IMR-90 (cell line): ENCODE results near the gene PDE6H. TPM values are rescaled to one million over a fixed set of nuclear protein-coding genes. Genes with fewer than 3 reads are reported as not detected.

Experiments
- ATAC-seq: fragments of 200-7000 bp; cut with Tn5 transposase; 2 replicates; pipeline ENCODE4 v1.9.1; 2020; ENCODE audit warnings: low read depth, mild to moderate bottlenecking, moderate library complexity
- BruUV-seq: library from RNA; stranded (reverse); fragments of 400-500 nt; replicated peaks from 2 replicates; lab custom pipeline; 2021; lab: Mats Ljungman, UMichigan
- CTCF ChIA-PET: fragments of 300-600 bp; formaldehyde crosslinking; extraction: SDS; loops from one replicate; lab custom pipeline; 2021; ENCODE audit warnings: antibody characterized with exemption; lab: Yijun Ruan, JAX
- POLR2A ChIA-PET: fragments of 300-600 bp; sonication (Branson Sonifier 250); formaldehyde crosslinking; loops from one replicate; lab custom pipeline; 2022; ENCODE audit warnings: antibody characterized with exemption; ENCODE audit not compliant: unreplicated experiment; lab: Charles Lee
- DNase-seq: peaks from one replicate; pipeline ENCODE4 v3.0.0; 2013
- H2AFZ ChIP-seq: replicated peaks from 2 replicates; pipeline ENCODE3; 2013; ENCODE audit warnings: low read length, mild to moderate bottlenecking; ENCODE audit not compliant: poor library complexity
- H2AK5ac ChIP-seq: 2 replicates; pipeline ENCODE4 v1.6.1; 2013; ENCODE audit warnings: low read depth, low read length, inconsistent platforms
- H2AK9ac ChIP-seq: replicated peaks from 2 replicates; pipeline ENCODE3; 2013; ENCODE audit warnings: mild to moderate bottlenecking, low read depth, low read length, moderate library complexity; ENCODE audit not compliant: poor library complexity
- H2BK120ac ChIP-seq: 2 replicates; pipeline ENCODE4 v1.6.1; 2013; ENCODE audit warnings: low read depth, low read length, inconsistent platforms
- H2BK15ac ChIP-seq: 3 replicates; pipeline ENCODE4 v1.6.1; 2013; ENCODE audit warnings: low read depth, low read length, inconsistent platforms
- H2BK20ac ChIP-seq: 2 replicates; pipeline ENCODE4 v1.6.1; 2013; ENCODE audit warnings: low read depth, mild to moderate bottlenecking, inconsistent platforms, low read length, moderate library complexity
- H2BK5ac ChIP-seq: 2 replicates; pipeline ENCODE4 v1.6.1; 2013; ENCODE audit warnings: mild to moderate bottlenecking, low read depth, low read length, inconsistent platforms; ENCODE audit not compliant: poor library complexity, severe bottlenecking
- H3K14ac ChIP-seq: replicated peaks from 2 replicates; pipeline ENCODE4 v1.6.1; 2013; ENCODE audit warnings: low read depth, low read length, inconsistent platforms
- H3K18ac ChIP-seq: 2 replicates; pipeline ENCODE4 v1.6.1; 2013; ENCODE audit warnings: low read depth, low read length, control low read depth
- H3K23ac ChIP-seq: 2 replicates; pipeline ENCODE4 v1.6.1; 2013; ENCODE audit warnings: low read depth, low read length, inconsistent platforms
- H3K27ac ChIP-seq: 2 replicates; pipeline ENCODE4 v1.5.1; 2013; ENCODE audit warnings: mild to moderate bottlenecking, control low read depth, low read length; ENCODE audit not compliant: insufficient read depth
- H3K27me3 ChIP-seq: 2 replicates; pipeline ENCODE4 v1.6.1; 2013; ENCODE audit warnings: low read length; ENCODE audit not compliant: control insufficient read depth, insufficient read depth
- H3K36me3 ChIP-seq: 2 replicates; pipeline ENCODE4 v1.6.1; 2013; ENCODE audit warnings: low read length, mixed read lengths; ENCODE audit not compliant: control insufficient read depth, insufficient read depth
- H3K4ac ChIP-seq: 2 replicates; pipeline ENCODE4 v1.6.1; 2013; ENCODE audit warnings: low read depth, low read length, inconsistent platforms
- H3K4me1 ChIP-seq: 2 replicates; pipeline ENCODE4 v1.6.1; 2013; ENCODE audit warnings: low read length, mixed read lengths; ENCODE audit not compliant: control insufficient read depth, insufficient read depth
- H3K4me2 ChIP-seq: 2 replicates; pipeline ENCODE4 v1.6.1; 2013; ENCODE audit warnings: low read depth, mild to moderate bottlenecking, control low read depth, low read length, moderate library complexity
- H3K4me3 ChIP-seq: 2 replicates; pipeline ENCODE4 v1.5.1; 2013; ENCODE audit warnings: low read depth, mild to moderate bottlenecking, control low read depth, low read length, moderate library complexity; ENCODE audit not compliant: insufficient read depth
- H3K56ac ChIP-seq: 2 replicates; pipeline ENCODE4 v1.6.1; 2013; ENCODE audit warnings: low read length, inconsistent platforms; ENCODE audit not compliant: insufficient read depth; ENCODE audit errors: extremely low read depth
- H3K79me1 ChIP-seq, 2 experiments: 2 replicates each; pipeline ENCODE4 v1.6.1; 2013; ENCODE audit warnings: low read length in 2 of 2, inconsistent platforms in 1 of 2, low read depth in 1 of 2
- H3K9ac ChIP-seq: 2 replicates; pipeline ENCODE4 v1.6.1; 2013; ENCODE audit warnings: low read depth, low read length, control low read depth
- H3K9me1 ChIP-seq: 2 replicates; pipeline ENCODE4 v1.6.1; 2013; ENCODE audit warnings: low read length, inconsistent platforms; ENCODE audit not compliant: insufficient read depth
- H3K9me3 ChIP-seq: 2 replicates; pipeline ENCODE4 v1.6.1; 2013; ENCODE audit warnings: low read length; ENCODE audit not compliant: control insufficient read depth, insufficient read depth
- H4K20me1 ChIP-seq: 2 replicates; pipeline ENCODE4 v1.6.1; 2013; ENCODE audit warnings: low read length, inconsistent platforms; ENCODE audit not compliant: insufficient read depth
- H4K5ac ChIP-seq: 2 replicates; pipeline ENCODE4 v1.6.1; 2013; ENCODE audit warnings: mild to moderate bottlenecking, low read depth, low read length, control low read depth
- H4K8ac ChIP-seq, 2 experiments: 2 replicates each; pipeline ENCODE4 v1.6.1; 2013; ENCODE audit warnings: low read depth in 2 of 2, low read length in 2 of 2, control low read depth in 1 of 2, inconsistent platforms in 1 of 2
- H4K91ac ChIP-seq: 2 replicates; pipeline ENCODE4 v1.6.1; 2013; ENCODE audit warnings: low read depth, low read length, inconsistent platforms; ENCODE audit not compliant: insufficient read depth
- BHLHE40 ChIP-seq: fragments of 150-350 bp; IDR thresholded peaks from 2 replicates; pipeline ENCODE4 v1.6.1; 2016; ENCODE audit warnings: mild to moderate bottlenecking, low read depth, low read length
- CEBPB ChIP-seq: IDR thresholded peaks from 2 replicates; pipeline ENCODE4 v1.6.1; 2012; ENCODE audit warnings: low read depth, low read length, improper control_type of control experiment
- CHD1 ChIP-seq: IDR thresholded peaks from 2 replicates; pipeline ENCODE4 v1.6.1; 2012; ENCODE audit warnings: low read depth, low read length, improper control_type of control experiment
- FOS ChIP-seq: fragments of 150-350 bp; IDR thresholded peaks from 2 replicates; pipeline ENCODE4 v1.6.1; 2016; ENCODE audit warnings: low read depth, low read length
- MAFK ChIP-seq: IDR thresholded peaks from 2 replicates; pipeline ENCODE4 v1.6.1; 2012; ENCODE audit warnings: low read depth, low read length, improper control_type of control experiment
- MAZ ChIP-seq: IDR thresholded peaks from 2 replicates; pipeline ENCODE4 v1.6.1; 2012; ENCODE audit warnings: low read depth, mild to moderate bottlenecking, low read length, improper control_type of control experiment, moderate library complexity, borderline replicate concordance
- POLR2A ChIP-seq: IDR thresholded peaks from 2 replicates; pipeline ENCODE4 v1.6.1; 2012; ENCODE audit warnings: mild to moderate bottlenecking, low read depth, low read length
- RAD21 ChIP-seq: IDR thresholded peaks from 2 replicates; pipeline ENCODE4 v1.6.1; 2012; ENCODE audit warnings: low read length, improper control_type of control experiment
- RCOR1 ChIP-seq: IDR thresholded peaks from 2 replicates; pipeline ENCODE4 v1.6.1; 2012; ENCODE audit warnings: mild to moderate bottlenecking, low read length, improper control_type of control experiment; ENCODE audit not compliant: insufficient replicate concordance
- RFX5 ChIP-seq: IDR thresholded peaks from 2 replicates; pipeline ENCODE4 v1.8.0; 2012; ENCODE audit warnings: low read depth, mild to moderate bottlenecking, low read length, moderate library complexity
- SMC3 ChIP-seq: fragments of 150-350 bp; IDR thresholded peaks from 2 replicates; pipeline ENCODE4 v1.6.1; 2016; ENCODE audit warnings: low read depth, mild to moderate bottlenecking, antibody characterized with exemption, low read length, moderate library complexity
- WGBS, 2 experiments: methylation state at CpG; one replicate each; pipeline versions ENCODE4 v1.1.5 to v1.1.7; 2013; ENCODE audit warnings: missing lambda C conversion rate in 2 of 2; ENCODE audit not compliant: insufficient read length in 1 of 2; ENCODE audit errors: extremely low coverage in 2 of 2; 5-methylcytosine and 5-hydroxymethylcytosine counted together
- dilution Hi-C: fragments of 300-500 bp; cut with HindIII; formaldehyde crosslinking; loops from one replicate; pipeline ENCODE4 v1.14.3; 2018; ENCODE audit warnings: low sequenced_read_pairs; ENCODE audit not compliant: unreplicated experiment
- in situ Hi-C: fragments of 300-500 bp; cut with MboI; formaldehyde crosslinking; loops from 3 replicates; pipeline ENCODE4 v1.14.3; 2019; ENCODE audit warnings: low sequenced_read_pairs, inconsistent platforms, mixed read lengths
- intact Hi-C: fragments of 100-400 bp; cut with micrococcal nuclease; formaldehyde crosslinking; loops from 2 replicates; pipeline ENCODE4 v1.10.0; 2022
- polyA plus RNA-seq, 3 experiments: library from polyadenylated mRNA; depleted of rRNA; stranded (reverse); fragments of >200 nt; gene quantifications; 2 replicates each; pipeline ENCODE4 v1.2.3, GENCODE V29; 2012; ENCODE audit warnings: low replicate concordance in 1 of 3
- total RNA-seq: library from RNA; depleted of rRNA; stranded (reverse); fragments of >200 nt; gene quantifications from 2 replicates; pipeline ENCODE4 v1.2.3, GENCODE V29; 2012
- TF ChIP-seq, protein P1 (sequence below): fragments of 150-350 bp; IDR thresholded peaks from 2 replicates; pipeline ENCODE4 v1.6.1; 2017; ENCODE audit warnings: mild to moderate bottlenecking, antibody characterized with exemption, low read length, low read depth
- TF ChIP-seq, protein P2 (sequence below): fragments of 150-350 bp; IDR thresholded peaks from 2 replicates; pipeline ENCODE4 v1.6.1; 2016; ENCODE audit warnings: low read depth, mild to moderate bottlenecking, low read length, moderate library complexity, borderline replicate concordance
- TF ChIP-seq, protein P3 (sequence below): conservative IDR thresholded peaks from 2 replicates; pipeline ENCODE4 v1.5.1; 2012; ENCODE audit warnings: mild to moderate bottlenecking, low read depth, low read length, improper control_type of control experiment

The PDE6H gene
- total and polyA plus RNA-seq, 2 of the 4 experiments (the other 2 are of a cell fraction) = not detected

DNA sequence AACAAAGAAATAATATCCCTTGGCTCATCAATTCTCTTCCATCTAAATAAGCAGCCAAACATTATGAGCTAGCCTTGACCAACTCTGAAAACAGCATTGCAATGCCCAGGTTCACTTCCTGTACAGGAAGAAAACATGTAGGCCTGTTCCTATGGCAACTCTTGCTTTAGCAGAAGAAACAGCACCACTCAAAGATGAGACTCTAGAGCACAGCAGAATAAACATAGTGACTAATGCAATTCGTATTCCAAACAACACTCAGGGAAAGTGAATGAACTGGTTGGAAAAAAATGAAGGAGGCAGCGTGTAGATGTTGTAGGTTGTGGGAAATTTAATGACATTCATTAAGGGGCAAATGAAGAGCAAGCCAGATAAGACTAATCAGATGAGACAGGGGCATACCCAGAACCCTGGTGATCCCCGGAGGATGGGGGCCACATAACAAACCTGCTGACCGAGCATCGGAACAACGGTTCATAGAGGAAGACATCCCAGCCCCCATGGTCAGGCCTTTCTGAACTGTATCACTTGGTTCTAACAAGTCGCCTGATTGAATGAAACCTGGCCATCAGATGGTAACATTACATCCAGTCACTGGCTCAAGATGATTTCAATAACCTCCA is 20.4 kb upstream of the PDE6H start:
- no peak overlapping the region for H2AK9ac ChIP-seq
- H3K79me1 ChIP-seq = peaks cover 0 to 3% of the 10 kb centered on the region in 2 experiments; a peak in 1 of 4 replicates
- H4K8ac ChIP-seq = peak overlapping the region; percentile 5 to 83; a peak in 3 of 4 replicates
- intact Hi-C loops = no loop called here
- H3K9me1 ChIP-seq = peaks cover 11% of the 10 kb centered on the region
- H3K27me3 ChIP-seq = no peaks in the 10 kb centered on the region
- ChIA-PET POLR2A (interaction anchor here (0.6 to 0.7 kb wide), 2 partner anchors 29 to 665 kb away, joined by 3 to 6 read pairs; no protein-coding TSS in a partner anchor), CTCF (interaction anchor here (0.6 to 0.7 kb wide), 2 partner anchors 74 to 311 kb away, joined by 3 to 6 read pairs; no protein-coding TSS in a partner anchor)
- H2AK5ac ChIP-seq = peak overlapping the region; percentile 29
- peak overlapping the region; percentile 90 for H3K27ac ChIP-seq
- in situ Hi-C loops = no loop called here
- H3K4me2 ChIP-seq = peak overlapping the region; percentile 77
- peak overlapping the region; percentile 83 for H3K4ac ChIP-seq
- H3K18ac ChIP-seq = peak overlapping the region; percentile 85
- H3K4me3 ChIP-seq = no peak overlapping the region
- peaks cover 23% of the 10 kb centered on the region for H3K4me1 ChIP-seq
- H4K20me1 ChIP-seq = no peaks in the 10 kb centered on the region
- H3K9me3 ChIP-seq = no peaks in the 10 kb centered on the region
- peak overlapping the region; percentile 65 for H3K23ac ChIP-seq
- H4K91ac ChIP-seq = peak overlapping the region; percentile 73
- peak overlapping the region; percentile 97 for H2BK20ac ChIP-seq
- no peak overlapping the region for H3K9ac ChIP-seq
- ATAC-seq (peak; percentile 89), DNase-seq (peak; percentile 98)
- H3K14ac ChIP-seq = peak overlapping the region; percentile 76
- H3K36me3 ChIP-seq = no peaks in the 10 kb centered on the region
- dilution Hi-C loops = no loop called here
- peak overlapping the region; percentile 95 for H2BK120ac ChIP-seq
- peak overlapping the region; percentile 87 for H2BK5ac ChIP-seq
- no TSS peak for BruUV-seq
- H3K56ac ChIP-seq = 0 out of 2 replicates have a peak overlapping the region, but pooled peaks have one; percentile 5
- peak overlapping the region; percentile 81 for H2AFZ ChIP-seq
- WGBS, 2 experiments = no CpG with 5 or more reads among the region's 7 CpGs
- H4K5ac ChIP-seq = peak overlapping the region; percentile 77
- peak overlapping the region; percentile 81; the same call in 2 of the 3 replicates for H2BK15ac ChIP-seq
- no peak for TF ChIP-seq POLR2A
- 0 out of 2 replicates have a peak, but pooled peaks have one; percentile 3 for TF ChIP-seq BHLHE40
- TF ChIP-seq, protein P1, sequence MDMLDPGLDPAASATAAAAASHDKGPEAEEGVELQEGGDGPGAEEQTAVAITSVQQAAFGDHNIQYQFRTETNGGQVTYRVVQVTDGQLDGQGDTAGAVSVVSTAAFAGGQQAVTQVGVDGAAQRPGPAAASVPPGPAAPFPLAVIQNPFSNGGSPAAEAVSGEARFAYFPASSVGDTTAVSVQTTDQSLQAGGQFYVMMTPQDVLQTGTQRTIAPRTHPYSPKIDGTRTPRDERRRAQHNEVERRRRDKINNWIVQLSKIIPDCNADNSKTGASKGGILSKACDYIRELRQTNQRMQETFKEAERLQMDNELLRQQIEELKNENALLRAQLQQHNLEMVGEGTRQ = 0 out of 2 replicates have a peak, but pooled peaks have one; percentile 10
- peak; percentile 78 for TF ChIP-seq MAFK
- peak; percentile 22; the same call in 1 of the 2 replicates for TF ChIP-seq RAD21
- no peak for TF ChIP-seq RCOR1
- TF ChIP-seq FOS = peak; percentile 95
- TF ChIP-seq MAZ = no peak
- TF ChIP-seq SMC3 = no peak
- TF ChIP-seq, protein P2, sequence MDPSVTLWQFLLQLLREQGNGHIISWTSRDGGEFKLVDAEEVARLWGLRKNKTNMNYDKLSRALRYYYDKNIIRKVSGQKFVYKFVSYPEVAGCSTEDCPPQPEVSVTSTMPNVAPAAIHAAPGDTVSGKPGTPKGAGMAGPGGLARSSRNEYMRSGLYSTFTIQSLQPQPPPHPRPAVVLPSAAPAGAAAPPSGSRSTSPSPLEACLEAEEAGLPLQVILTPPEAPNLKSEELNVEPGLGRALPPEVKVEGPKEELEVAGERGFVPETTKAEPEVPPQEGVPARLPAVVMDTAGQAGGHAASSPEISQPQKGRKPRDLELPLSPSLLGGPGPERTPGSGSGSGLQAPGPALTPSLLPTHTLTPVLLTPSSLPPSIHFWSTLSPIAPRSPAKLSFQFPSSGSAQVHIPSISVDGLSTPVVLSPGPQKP = no peak
- TF ChIP-seq CHD1 = no peak
- TF ChIP-seq, protein P3, sequence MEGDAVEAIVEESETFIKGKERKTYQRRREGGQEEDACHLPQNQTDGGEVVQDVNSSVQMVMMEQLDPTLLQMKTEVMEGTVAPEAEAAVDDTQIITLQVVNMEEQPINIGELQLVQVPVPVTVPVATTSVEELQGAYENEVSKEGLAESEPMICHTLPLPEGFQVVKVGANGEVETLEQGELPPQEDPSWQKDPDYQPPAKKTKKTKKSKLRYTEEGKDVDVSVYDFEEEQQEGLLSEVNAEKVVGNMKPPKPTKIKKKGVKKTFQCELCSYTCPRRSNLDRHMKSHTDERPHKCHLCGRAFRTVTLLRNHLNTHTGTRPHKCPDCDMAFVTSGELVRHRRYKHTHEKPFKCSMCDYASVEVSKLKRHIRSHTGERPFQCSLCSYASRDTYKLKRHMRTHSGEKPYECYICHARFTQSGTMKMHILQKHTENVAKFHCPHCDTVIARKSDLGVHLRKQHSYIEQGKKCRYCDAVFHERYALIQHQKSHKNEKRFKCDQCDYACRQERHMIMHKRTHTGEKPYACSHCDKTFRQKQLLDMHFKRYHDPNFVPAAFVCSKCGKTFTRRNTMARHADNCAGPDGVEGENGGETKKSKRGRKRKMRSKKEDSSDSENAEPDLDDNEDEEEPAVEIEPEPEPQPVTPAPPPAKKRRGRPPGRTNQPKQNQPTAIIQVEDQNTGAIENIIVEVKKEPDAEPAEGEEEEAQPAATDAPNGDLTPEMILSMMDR = no peak
- peak; percentile 76 for TF ChIP-seq CEBPB
- no peak for TF ChIP-seq RFX5
